AG04450 (cell line): ENCODE data around the gene SYCP2L. TPM values are rescaled to one million over a fixed set of nuclear protein-coding genes. Genes with fewer than 3 reads are reported as not detected.
"Not testable (repeated sequence)": the region's sequence is repeated elsewhere in the genome, so short reads cannot be mapped to it uniquely, and the experiment has no call there.

Experiments used
- CTCF ChIA-PET: fragments of 300-600, 350-600 bp; formaldehyde crosslinking; extraction: SDS; loops from one replicate; lab custom pipeline; 2022; ENCODE audit warnings: antibody characterized with exemption, inconsistent platforms; lab: Charles Lee
- POLR2A ChIA-PET: fragments of 350-600 bp; formaldehyde crosslinking; extraction: SDS; loops from one replicate; lab custom pipeline; 2021; ENCODE audit warnings: antibody characterized with exemption, inconsistent platforms; lab: Yijun Ruan, JAX
- DNase-seq: peaks from one replicate; pipeline ENCODE4 v3.0.0-alpha.2; 2011; ENCODE audit warnings: low read depth, low spot score
- H3K27ac ChIP-seq: one replicate; pipeline ENCODE4 v1.5.1; 2012; ENCODE audit warnings: low read depth, low read length, control low read depth
- H3K27me3 ChIP-seq: one replicate; pipeline ENCODE4 v1.6.0; 2012; ENCODE audit warnings: low read length; ENCODE audit not compliant: control insufficient read depth, insufficient read depth
- H3K4me3 ChIP-seq: 2 replicates; pipeline ENCODE4 v1.5.1; 2011; ENCODE audit warnings: mild to moderate bottlenecking, low read depth, low read length, control low read depth
- H3K9me3 ChIP-seq: 2 replicates; pipeline ENCODE4 v1.5.1; 2012; ENCODE audit warnings: low read length; ENCODE audit not compliant: control insufficient read depth, insufficient read depth
- CTCF ChIP-seq: IDR thresholded peaks from 2 replicates; pipeline ENCODE4 v1.5.1; 2011; ENCODE audit warnings: low read depth, low read length, control low read depth, inconsistent platforms
- polyA plus RNA-seq: library from polyadenylated mRNA; depleted of rRNA; stranded (reverse); fragments of >200 nt; gene quantifications from 2 replicates; pipeline ENCODE4 v1.2.3, GENCODE V29; 2011

SYCP2L gene
- polyA plus RNA-seq, 1 experiment: 0.22 TPM

GRCh38 chr6:10877871-10878270 is 9.0 kb upstream of the SYCP2L start:
- ChIA-PET CTCF (no interaction called here), POLR2A (no interaction called here)
- no peak for DNase-seq

GRCh38 chr6:10880366-10880765 is 6.5 kb upstream of the SYCP2L start:
- CTCF ChIA-PET: no interaction called here
- no peak for DNase-seq
- Histone ChIP-seq H3K4me3 (no peak overlapping the region), H3K27ac (no peak overlapping the region), H3K27me3 (peaks cover 42% of the 10 kb centered on the region), H3K9me3 (peaks cover 11% of the 10 kb centered on the region; the same call in 1 of the 2 replicates)
- POLR2A ChIA-PET: no interaction called here
- TF ChIP-seq CTCF: no peak

More at GRCh38 chr6:10877871-10878270, 9.0 kb upstream of the SYCP2L start:
- Histone ChIP-seq H3K4me3 (no peak overlapping the region), H3K9me3 (peaks cover 6% of the 10 kb centered on the region; the same call in 1 of the 2 replicates), H3K27me3 (peaks cover 24% of the 10 kb centered on the region), H3K27ac (no peak overlapping the region)
- no peak for TF ChIP-seq CTCF

- H3K27me3 ChIP-seq: peaks cover 52% of the 10 kb centered on the region
- POLR2A ChIA-PET: not testable (repeated sequence)
These were observed 4.6 kb upstream of the SYCP2L start for GRCh38 chr6:10882253-10882630.

GRCh38 chr6:10882657-10883171 is 4.1 kb upstream of the SYCP2L start:
- ChIA-PET CTCF (interaction anchor here (0.6 to 0.7 kb wide), 2 partner anchors 29 to 355 kb away, joined by 4 to 5 read pairs; no protein-coding TSS in a partner anchor), POLR2A (no interaction called here)
- H3K9me3 ChIP-seq: peaks cover 11% of the 10 kb centered on the region; the same call in 1 of the 2 replicates
- H3K4me3 ChIP-seq: no peak overlapping the region
- peaks cover 57% of the 10 kb centered on the region for H3K27me3 ChIP-seq
- TF ChIP-seq CTCF: no peak
- no peak overlapping the region for H3K27ac ChIP-seq
- DNase-seq: no peak

More at GRCh38 chr6:10882253-10882630, 4.6 kb upstream of the SYCP2L start:
- H3K4me3 ChIP-seq, H3K27ac ChIP-seq, CTCF ChIA-PET, DNase-seq: not testable (repeated sequence)
- peaks cover 11% of the 10 kb centered on the region; the same call in 1 of the 2 replicates for H3K9me3 ChIP-seq

GRCh38 chr6:10883312-10884244 is 3.3 kb upstream of the SYCP2L start:
- no peak for TF ChIP-seq CTCF
- POLR2A ChIA-PET: no interaction called here
- Histone ChIP-seq H3K4me3 (no peak overlapping the region), H3K27me3 (peaks cover 64% of the 10 kb centered on the region), H3K9me3 (peaks cover 11% of the 10 kb centered on the region; the same call in 1 of the 2 replicates), H3K27ac (no peak overlapping the region)
- CTCF ChIA-PET: interaction anchor here (0.6 to 0.7 kb wide), 2 partner anchors 28 to 356 kb away, joined by 4 to 5 read pairs; no protein-coding TSS in a partner anchor
- DNase-seq: no peak
